ENCODE results near the gene PER2.
"Not testable (repeated sequence)": the region's sequence is repeated elsewhere in the genome, so short reads cannot be mapped to it uniquely, and the experiment has no call there.

Gene PER2

DNA sequence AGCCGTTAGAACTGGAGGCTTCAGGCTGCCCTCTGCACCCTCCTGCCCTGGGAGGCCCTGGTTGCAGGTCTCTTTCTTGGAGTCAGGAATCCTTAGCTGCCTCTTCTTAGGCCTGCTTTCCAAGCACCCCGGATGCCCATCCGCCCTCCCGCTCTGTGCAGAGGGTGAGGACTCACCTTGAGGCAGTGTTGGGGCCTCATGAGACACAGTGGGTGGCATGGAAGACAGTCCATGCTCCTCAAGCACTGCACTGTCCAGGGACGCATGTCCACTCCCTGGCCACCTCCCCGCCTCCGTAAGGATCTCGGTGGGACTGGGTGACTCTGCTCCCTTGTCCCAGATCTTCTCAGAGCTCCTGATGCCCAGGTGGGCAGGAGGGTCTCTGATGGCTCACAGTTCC is 26.2 kb upstream of the PER2 start:
- no peak for DNase-seq
- in situ Hi-C loops (cut with MboI; ENCODE audit: low pct_unique_long_range_greater_than_20kb, low sequenced_read_pairs): no loop called here

DNA sequence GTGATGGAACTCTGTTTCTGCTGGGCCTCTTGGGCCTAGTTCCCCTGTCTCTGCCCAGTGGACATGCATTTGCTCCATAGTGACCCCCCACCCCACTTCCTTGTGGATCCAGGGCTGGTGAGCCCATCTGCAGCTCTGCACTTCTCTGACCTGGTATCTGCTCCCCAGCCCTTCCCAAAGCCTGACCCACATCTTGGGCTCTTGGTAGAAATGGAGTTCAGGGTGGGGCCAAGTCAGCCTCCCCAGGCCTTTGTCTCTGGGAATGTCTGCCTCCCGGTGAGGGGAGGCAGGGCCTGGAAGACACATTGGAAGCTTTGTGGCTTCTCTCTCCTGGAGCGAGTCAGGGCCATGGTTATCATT is 25.6 kb upstream of the PER2 start:
- in situ Hi-C loops (cut with MboI; ENCODE audit: low pct_unique_long_range_greater_than_20kb, low sequenced_read_pairs): no loop called here
- no peak for DNase-seq

DNA sequence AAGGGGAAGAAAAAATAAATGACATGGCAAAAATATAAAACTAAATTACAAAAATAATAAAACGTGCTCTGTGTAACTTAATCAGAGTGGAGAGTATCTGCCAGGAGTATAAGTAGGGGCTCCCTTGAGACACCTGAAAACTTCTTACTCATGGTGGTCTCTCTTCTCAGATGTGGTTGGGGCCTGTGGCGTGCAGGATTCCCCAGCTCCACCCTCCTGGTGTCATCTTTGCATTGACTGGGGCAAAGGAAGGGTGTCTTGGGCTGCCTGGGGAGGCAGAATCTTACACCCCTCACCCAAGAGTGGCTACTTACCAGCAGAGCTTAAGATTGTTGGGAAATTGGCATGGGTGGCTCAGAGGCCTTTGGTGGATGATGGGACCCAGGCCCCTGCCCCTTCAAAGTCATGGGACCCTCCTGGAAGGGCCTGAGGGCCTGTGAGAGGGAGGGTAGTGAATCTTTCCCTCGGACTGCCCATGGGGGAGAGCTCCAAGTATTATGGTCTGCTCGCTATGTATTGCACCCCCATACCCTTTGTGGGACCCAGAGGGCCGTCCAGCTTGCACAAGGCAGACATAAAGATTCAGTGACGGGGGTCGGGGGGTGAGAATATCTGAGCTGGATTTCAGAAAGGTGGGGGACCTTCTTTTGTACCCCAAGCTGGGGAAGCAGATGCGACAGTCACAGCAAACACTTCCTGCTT is 25.0 kb upstream of the PER2 start:
- DNase-seq: no peak
- in situ Hi-C loops (cut with MboI; ENCODE audit: low pct_unique_long_range_greater_than_20kb, low sequenced_read_pairs): no loop called here

DNA sequence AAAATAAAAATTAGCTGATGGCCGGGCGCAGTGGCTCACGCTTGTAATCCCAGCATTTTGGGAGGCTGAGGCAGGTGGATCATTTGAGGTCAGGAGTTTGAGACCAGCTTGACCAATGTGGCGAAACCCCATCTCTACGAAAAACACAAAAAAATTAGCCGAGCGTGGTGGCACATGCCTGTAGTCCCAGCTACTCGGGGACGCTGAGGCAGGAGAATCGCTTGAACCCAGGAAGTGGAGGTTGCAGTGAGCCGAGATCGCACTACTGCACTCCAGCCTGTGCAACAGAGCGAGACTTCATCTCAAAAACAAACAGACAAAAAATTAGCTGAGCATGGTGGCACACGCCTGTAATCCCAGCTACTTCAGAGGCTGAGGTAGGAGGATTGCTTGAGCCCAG is 22.3 kb upstream of the PER2 start:
- DNase-seq; in situ Hi-C loops (cut with MboI; ENCODE audit: low pct_unique_long_range_greater_than_20kb, low sequenced_read_pairs): not testable (repeated sequence)

DNA sequence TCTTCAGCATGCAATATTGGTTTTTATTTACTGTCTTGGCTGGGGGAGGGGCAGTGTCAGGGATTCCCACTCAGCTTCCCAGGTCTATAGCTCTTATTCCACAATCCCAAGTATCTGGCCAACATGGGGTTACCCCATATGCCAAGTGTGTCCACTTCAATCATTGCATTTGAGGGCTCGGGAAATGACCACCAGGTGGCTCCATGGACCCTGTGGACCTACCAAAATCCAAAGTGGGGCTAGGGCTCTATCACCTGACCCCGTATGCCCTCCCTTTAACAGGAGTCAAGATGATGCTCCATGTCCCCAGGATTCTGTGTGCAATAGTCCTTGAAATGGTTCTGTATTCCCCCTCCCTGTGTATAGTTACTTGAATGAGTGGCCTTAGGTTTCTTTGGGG is 19.8 kb upstream of the PER2 start:
- in situ Hi-C loops (cut with MboI; ENCODE audit: low pct_unique_long_range_greater_than_20kb, low sequenced_read_pairs): no loop called here
- no peak for DNase-seq

DNA sequence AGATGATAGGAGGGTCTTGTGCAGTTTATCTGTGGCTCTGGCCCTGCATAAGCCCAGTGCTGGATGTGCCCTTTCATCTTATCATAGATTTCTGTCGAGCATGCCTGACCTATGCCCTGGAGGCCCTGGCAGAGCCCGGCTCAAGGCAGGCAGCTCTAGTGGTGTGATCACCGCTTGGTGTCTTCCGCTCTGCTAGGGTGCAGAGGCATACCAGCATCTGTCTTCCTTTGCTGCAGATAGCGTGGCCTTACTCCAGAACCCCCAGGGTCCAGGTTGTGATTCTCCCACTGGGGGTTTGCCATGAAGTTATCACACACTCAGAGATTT is 18.2 kb upstream of the PER2 start:
- DNase-seq: no peak
- in situ Hi-C loops (cut with MboI; ENCODE audit: low pct_unique_long_range_greater_than_20kb, low sequenced_read_pairs): no loop called here

DNA sequence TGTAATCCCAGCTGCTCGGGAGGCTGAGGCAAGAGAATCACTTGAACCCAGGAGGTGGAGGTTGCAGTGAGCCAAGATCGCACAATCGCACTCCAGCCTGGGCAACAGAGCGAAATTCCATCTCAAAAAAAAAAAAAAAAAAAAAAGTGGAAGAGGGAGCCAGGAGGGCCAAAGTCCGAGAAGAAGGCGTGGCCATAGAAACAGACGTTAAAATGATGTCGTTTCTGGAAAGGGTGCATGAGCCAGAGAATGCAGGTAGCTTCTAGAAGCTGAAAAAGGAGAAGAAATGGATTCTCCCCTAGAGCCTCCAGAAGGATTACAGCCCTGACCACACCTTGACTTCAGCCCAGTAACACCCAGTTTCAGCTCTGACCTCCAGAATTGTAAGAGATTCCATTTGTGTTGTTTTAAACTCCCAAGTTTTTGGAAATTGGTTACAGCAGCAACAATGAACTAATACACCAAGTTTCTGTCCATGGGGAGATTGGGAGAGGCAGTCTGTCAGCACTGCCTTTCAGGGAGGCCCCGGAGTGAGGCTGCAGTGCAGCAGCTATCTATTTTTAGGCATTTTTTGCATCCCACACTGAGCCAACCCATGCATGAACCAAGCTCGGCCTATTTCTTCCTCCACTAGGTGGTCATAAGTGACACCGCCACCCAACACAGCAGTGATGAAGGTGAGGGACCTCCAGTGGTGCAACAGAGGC is 17.7 kb upstream of the PER2 start:
- no peak for DNase-seq
- in situ Hi-C loops (cut with MboI; ENCODE audit: low pct_unique_long_range_greater_than_20kb, low sequenced_read_pairs): no loop called here

DNA sequence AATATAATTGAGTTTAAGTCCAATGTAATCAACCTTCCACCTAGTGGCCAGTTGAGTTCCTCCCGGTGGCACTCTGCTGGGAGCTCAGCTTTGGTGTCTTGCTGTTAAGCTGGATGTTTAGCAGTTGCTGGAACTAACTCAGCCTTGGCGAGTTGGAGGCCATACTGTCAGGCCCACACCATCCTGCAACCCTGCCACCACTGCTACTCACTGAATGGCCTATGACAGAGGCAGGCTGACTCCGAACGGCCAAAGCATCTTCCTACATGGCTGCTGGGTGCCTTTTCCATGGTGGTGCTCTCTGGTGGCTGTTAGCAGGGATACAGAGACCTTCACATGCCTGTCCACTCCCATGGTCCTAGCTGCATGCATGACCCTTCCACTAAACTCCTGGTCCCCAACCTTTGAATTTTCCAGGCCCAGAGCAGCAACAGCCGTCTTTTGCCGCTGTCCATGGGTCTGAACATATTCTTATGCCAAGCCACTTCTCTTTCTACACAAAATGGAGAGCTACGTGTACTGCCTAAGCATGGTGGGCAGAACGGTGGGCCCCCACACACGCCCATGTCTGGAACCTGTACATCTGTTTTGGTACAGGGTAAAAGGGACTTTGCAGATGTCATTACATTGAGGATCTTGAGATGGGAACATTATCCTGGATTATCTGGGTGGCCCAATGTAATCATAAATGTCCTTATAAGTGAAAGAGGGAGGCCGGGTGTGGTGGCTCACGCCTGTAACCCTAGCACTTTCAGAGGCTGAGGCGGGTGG is 16.9 kb upstream of the PER2 start:
- in situ Hi-C loops (cut with MboI; ENCODE audit: low pct_unique_long_range_greater_than_20kb, low sequenced_read_pairs): no loop called here

DNA sequence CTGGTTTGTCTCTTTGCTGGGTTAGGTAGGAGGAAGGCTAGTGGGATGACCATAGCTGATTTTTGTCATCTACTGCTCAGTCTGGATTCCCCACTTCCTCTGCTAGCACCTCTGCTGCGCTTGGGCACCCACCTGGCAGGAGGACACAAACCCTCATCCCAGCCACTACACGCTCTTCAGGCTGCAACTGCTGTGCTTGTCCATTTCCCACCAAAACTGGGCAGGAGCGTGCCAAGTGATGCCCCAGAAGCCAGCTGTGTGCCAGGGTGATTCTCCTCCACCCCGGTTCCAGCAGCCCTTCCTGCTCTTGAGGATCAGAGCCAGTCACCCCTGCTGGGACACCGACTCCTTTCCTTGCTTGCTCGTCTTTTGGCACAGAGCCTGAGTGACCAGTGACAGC is 15.7 kb upstream of the PER2 start:
- in situ Hi-C loops (cut with MboI; ENCODE audit: low pct_unique_long_range_greater_than_20kb, low sequenced_read_pairs): no loop called here
- no peak for DNase-seq

More for the DNA sequence above, 16.9 kb upstream of the PER2 start:
- no peak for DNase-seq

DNA sequence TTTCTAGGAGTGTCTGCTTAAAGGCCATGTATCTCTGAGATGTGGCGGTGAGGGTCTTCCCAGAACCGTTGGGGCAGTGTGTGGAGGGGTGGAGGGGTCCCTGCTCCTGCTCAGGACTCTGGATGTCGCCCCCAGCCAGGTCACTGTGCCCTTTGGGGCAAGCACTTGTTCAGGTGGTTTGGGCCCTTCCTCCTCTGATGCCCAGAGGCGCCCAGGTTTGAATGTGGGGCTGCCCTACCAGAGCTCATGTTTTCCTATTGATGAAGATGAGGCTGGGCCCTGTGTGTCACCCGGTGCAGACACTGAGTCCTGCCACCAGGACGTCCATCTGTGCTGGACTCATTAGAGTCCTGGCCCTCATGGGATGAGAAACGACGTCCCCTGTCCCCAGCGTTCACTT is 14.3 kb upstream of the PER2 start:
- no peak for DNase-seq
- in situ Hi-C loops (cut with MboI; ENCODE audit: low pct_unique_long_range_greater_than_20kb, low sequenced_read_pairs): no loop called here

DNA sequence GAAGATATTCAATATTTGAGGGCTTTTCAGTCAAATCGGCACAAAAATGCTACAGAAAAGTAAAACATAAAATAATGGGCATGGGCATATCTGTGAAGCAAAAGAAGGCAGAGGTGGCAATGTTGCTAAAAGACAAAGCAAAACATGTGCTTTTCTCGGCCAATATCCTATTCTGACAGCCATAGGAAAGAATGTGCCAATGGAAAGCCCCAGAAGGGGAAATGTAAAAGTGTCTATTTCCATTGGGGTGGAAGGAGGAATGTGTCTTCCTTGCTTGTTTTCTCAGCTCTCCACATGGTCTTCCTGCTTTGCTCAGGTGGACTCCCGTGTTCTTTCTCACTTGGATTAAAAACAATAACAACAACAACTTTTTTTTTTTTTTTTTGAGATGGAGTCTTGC is 13.7 kb upstream of the PER2 start:
- DNase-seq: no peak
- in situ Hi-C loops (cut with MboI; ENCODE audit: low pct_unique_long_range_greater_than_20kb, low sequenced_read_pairs): no loop called here

DNA sequence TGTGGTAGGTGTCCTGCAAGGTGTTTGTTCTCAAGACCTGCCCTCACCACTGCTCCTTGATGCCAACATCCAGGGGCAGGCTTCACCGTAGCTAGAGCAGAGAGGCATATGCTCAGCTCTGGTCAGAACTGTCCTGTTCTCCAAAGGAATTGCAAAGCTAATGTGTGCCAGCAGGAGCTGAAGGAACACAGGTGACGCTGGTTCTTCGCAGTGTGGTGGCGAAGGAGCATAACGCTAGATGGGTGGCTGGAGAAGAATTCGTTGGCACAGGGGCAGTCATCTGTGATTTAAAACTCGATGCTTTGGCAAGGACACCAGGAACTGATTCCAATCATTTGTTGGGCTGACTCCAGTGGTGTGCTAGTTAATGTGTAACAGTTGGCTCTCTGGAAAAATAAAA is 11.4 kb upstream of the PER2 start:
- in situ Hi-C loops (cut with MboI; ENCODE audit: low pct_unique_long_range_greater_than_20kb, low sequenced_read_pairs): no loop called here

DNA sequence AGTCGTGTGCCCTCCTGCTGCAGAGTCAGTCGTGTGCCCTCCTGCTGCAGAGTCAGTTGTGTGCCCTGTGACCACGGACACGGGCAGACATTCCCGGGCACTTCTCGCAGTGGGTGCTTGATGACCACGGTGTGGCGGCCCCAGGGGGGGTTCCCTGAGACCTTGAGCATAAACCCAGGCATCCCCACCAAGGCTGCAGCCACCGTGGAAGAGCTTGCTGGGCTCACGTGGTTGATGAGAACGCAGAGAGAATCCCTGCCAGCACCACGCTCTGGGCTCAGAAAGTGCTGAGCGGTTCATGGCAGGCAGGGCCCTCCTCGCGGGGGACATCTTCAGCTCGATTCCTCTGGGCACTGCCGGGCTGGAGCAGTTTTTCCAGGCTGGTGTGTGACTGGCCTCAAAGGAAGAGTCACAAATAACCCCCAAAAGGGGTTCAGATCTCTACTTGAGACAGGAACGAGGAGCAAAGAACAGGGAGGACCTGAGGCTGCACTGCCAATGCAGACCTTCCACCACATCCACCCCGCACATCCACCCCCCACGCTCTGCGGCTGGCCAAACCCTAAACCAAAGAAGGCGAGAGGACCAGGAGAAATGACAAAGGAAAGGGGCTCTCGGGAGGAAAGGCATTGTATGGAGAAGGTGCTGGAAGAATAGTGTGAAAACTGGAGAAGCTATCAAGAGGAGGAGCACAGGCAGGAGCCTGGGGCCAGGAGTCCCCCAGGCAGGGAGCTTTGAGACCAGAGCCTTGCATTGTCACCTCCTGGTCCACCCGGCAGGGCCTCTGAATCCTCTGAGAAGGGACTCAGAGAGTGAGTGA is 8.4 kb upstream of the PER2 start:
- no peak for DNase-seq
- in situ Hi-C loops (cut with MboI; ENCODE audit: low pct_unique_long_range_greater_than_20kb, low sequenced_read_pairs): no loop called here

More for the DNA sequence above, 11.4 kb upstream of the PER2 start:
- no peak for DNase-seq

DNA sequence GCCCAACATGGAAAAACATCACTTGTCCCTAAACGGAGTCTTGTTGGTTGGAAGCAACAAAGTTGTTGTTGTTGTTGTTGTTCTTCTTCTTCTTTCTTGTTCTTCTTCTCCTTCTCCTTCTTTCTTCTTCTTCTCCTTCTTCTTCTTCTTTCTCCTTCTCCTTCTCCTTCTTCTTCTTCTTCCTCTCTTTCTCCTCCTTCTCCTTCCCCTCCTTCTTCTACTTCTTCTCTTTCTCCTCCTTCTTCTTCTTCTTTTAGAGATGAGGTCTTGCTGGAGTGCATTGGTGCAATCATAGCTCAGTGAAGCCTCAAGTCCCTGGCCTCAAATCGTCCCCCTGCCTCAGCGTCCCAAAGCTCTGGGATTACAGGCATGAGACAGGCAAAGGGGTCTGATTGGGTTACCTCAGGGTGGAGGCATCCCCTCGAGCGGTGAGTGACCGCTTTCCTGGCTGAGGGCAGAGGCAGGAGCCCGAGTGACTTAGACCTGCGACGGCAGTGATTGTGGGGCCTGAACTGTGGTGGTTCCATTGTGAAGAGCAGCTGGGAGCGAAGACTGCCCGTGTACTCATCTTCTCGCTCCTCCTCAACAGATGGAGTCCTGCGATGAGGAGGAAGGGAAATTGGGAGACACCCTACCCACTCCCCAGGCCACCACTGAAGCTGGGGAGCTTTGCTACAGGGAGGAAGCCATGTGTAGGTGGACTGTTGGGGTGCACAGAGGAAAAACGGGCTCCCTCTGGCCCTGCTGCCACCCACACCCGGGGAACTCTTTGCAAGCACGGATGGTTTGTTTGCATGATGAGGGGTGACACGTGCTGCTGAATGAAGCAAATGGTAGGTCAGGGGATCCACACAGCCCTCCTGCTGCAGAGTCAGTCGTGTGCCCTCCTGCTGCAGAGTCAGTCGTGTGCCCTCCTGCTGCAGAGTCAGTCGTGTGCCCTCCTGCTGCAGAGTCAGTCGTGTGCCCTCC is 7.0 kb upstream of the PER2 start:
- no peak for DNase-seq
- in situ Hi-C loops (cut with MboI; ENCODE audit: low pct_unique_long_range_greater_than_20kb, low sequenced_read_pairs): no loop called here

DNA sequence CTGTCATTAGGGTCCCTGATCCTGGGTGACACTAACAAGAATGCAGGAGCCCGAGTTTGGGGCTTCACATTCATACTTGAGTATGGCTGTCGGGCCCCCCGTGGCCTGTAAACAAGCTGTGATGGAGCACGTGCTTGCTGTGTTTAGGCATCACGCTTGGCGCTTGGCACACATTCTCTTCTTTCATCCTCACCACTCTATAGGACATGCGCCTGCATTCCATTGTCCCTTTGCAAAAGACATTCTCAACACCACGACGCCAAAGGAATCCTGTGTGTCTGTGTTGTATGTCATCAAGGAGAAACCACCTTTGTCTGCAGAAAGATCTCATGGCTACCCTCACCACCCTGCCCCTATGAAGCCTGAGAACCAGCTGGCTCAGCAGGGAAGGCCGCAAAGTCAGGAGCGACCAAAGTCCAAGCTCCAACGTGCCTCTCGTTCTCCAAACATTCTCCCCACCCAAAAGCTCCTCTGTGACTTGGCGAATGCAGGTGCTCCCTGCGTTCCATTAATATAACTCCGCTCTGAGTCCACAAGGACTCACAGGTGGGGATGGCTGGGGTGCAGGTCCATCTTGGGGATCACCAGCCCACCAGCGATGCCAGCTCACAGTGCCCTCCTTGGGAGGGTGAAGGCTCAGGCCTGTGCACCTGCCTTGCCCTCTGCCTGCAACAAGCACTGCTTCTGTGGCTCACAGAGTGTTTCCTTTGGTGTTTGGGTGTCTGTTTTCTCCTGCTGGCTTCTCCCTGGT is 6.2 kb upstream of the PER2 start:
- DNase-seq: no peak
- in situ Hi-C loops (cut with MboI; ENCODE audit: low pct_unique_long_range_greater_than_20kb, low sequenced_read_pairs): no loop called here

DNA sequence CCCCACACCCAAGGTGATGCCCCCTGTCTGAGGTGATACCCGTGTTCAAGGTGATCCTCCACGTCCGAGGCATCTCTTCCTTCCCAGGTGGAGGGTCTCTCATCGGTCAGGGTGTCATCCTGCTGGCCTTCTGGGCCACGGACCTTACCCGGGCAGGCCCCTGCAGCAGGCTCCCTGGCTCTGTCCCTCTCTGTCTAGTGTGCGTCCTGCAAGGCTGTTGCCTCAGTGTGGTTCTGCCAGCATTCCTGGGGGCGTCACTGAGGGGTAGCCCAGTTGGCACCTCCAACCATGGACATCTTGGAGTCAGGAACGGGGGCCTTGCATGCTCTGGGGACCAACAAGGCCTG is 5.6 kb upstream of the PER2 start:
- in situ Hi-C loops (cut with MboI; ENCODE audit: low pct_unique_long_range_greater_than_20kb, low sequenced_read_pairs): no loop called here
- DNase-seq: no peak

DNA sequence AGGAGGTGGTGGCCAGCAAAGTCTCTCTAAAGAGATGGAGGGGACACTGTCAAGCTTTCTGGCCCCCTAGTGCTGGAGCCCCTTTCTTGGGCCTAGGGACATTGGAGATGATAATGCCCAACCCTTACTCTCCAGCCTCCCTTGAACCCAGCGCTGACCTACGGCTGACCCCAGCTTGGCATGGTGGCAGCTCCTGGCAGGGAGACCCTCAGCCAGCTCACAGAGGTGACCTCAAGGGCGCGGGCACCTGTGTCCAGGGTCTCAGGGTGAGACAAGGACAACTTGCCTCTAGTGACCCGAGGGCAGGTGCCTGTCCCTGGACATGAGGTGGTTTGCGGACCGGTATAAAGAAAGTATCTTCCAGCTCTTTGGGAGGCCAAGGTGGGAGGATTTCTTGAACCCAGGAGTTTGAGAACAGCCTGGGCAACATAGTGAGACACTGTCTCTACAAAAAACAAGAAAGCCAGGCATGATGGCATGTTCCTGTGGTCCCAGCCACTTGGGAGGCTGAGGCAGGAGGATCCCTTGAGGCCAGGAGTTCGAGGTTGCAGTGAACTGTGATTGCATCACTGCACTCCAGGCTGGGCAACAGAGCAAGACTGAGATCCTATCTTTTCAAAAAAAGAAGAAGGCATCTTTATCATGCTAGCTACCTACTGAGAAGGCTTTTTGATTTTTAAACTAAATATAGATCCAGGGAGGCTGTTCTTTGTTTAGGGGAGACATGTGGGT is 3.3 kb upstream of the PER2 start:
- in situ Hi-C loops (cut with MboI; ENCODE audit: low pct_unique_long_range_greater_than_20kb, low sequenced_read_pairs): no loop called here
- DNase-seq: no peak

All from KBM-7 (cell line).